Ovary (tissue), 3 donors: ENCODE measurements around the gene MAP3K1.

Experiments used
- POLR2A ChIP-seq: fragments of 450-650 bp; IDR thresholded peaks from one replicate; pipeline ENCODE4 v1.6.1; 2017; ENCODE audit warnings: antibody characterized with exemption, mild to moderate bottlenecking, moderate library complexity
- TF ChIP-seq, protein P1 (sequence below), 3 donors: fragments of 450-650 bp in 2 of 3; fragments of 200-600 bp in 1 of 3; IDR thresholded peaks; one replicate each; pipeline versions ENCODE4 v1.5.1 to v1.8.0; 2016 to 2022; ENCODE audit warnings: antibody characterized with exemption in 3 of 3, mild to moderate bottlenecking in 1 of 3
- donor health status: DM: no; HTN: no; CAD: no.

- TF ChIP-seq, protein P1, sequence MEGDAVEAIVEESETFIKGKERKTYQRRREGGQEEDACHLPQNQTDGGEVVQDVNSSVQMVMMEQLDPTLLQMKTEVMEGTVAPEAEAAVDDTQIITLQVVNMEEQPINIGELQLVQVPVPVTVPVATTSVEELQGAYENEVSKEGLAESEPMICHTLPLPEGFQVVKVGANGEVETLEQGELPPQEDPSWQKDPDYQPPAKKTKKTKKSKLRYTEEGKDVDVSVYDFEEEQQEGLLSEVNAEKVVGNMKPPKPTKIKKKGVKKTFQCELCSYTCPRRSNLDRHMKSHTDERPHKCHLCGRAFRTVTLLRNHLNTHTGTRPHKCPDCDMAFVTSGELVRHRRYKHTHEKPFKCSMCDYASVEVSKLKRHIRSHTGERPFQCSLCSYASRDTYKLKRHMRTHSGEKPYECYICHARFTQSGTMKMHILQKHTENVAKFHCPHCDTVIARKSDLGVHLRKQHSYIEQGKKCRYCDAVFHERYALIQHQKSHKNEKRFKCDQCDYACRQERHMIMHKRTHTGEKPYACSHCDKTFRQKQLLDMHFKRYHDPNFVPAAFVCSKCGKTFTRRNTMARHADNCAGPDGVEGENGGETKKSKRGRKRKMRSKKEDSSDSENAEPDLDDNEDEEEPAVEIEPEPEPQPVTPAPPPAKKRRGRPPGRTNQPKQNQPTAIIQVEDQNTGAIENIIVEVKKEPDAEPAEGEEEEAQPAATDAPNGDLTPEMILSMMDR (IDR thresholded peaks at IDR 0.05) = no peak
- no peak for TF ChIP-seq POLR2A
These were observed 45.3 kb upstream of the MAP3K1 start for GRCh38 chr5:56769875-56770604.
